GM21390 (cell line): Measurements from ENCODE around the gene SHISA8.
"Not testable (repeated sequence)": the region's sequence is repeated elsewhere in the genome, so short reads cannot be mapped to it uniquely, and the experiment has no call there.

Source experiments
- ATAC-seq: cut with Tn5 transposase; IDR thresholded peaks from one replicate; pipeline ENCODE4 v1.9.1; 2021; ENCODE audit not compliant: unreplicated experiment

SHISA8 gene

DNA sequence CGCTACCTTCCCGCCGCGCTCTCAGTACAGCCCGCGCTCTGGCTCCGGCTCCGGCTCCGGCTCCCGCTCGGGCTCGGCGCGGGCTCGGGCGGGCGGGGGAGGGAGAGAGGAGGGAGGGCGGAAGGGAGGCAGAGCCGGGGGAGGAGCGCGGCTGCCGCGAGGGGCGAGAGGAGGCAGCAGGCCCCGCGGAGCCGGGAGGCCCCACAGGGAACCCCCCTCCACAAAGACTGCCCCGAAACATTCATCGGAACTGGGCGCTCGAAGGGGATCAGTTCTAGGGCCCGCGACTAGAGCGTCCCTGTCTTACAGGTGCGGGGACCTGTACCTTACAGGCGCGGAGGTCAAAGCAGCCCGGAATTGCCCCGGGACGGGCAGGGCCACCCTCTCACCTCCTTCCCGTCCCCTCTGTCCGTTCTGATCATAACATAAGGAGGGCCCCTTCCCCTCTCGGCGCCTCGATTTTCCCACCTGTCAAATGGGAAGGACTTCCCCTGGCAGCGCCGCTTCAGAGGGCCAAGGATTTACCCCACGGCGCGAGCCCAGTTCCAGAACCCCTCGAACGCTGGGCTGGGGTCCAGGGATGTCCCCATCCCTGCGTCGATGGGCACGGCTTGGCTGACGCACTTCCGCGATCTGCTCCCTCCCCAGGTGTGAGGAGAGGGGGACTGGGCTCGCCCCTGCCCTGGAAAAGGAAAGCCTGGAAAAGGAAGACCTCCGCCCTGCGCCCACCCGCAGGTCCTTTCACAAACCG is at the start of gene SHISA8:
SHISA8 (minus strand) TSS at position 40 of the 751 bp plus-strand sequence. CDS start 407 bp downstream, outside the sequence.
- no peak for ATAC-seq

DNA sequence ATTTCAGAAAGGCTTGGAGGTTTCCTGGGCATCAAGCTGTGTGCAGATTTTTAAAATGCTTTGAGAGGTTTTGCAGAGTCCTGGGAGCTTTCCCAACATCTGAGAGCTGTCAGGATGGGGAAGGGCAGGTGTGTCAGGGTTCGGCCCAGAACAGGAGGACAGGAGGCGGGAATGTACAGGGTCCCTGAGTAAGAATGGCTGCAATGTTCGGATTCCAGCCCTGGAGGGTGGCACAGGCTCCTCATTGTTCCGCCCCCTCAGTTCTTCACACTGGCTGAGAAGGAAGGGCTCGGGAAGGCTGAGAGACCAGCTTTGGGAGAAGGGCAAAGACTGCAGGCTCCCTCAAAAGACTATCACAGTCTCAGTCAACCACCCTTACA is 49.2 kb upstream of the SHISA8 start:
- ATAC-seq: no peak

DNA sequence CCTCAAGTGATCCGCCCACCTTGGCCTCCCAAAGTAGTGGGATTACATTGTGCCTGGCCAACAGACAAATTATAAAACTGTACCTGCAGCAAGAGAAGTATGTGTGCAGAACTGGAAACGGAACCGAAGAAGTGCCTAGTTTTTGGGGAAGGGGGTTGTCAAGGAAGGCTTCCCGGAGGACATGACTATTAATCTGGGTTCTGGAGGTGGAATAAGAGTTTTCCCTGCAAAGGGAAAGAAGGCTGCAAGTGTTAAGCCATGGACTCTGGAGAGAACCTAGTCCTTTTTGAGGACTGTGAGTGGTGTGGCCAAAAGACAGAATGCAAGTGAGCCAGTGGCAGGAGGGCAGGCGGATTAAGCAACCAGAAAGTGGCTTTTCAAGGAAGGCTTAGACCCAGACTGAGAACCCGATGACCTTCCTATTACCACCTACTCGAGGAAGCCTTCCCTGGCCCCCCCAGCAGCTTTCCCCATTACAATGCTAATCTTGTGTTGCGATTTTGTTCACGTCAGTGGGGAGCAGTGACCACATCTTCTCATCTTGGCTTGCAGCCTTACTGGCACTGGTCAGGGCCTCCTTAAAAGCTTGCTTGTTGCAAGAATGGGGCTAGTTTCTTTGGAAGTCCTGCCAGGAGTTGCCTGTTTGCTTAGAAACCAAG is 48.7 kb upstream of the SHISA8 start:
- no peak for ATAC-seq

DNA sequence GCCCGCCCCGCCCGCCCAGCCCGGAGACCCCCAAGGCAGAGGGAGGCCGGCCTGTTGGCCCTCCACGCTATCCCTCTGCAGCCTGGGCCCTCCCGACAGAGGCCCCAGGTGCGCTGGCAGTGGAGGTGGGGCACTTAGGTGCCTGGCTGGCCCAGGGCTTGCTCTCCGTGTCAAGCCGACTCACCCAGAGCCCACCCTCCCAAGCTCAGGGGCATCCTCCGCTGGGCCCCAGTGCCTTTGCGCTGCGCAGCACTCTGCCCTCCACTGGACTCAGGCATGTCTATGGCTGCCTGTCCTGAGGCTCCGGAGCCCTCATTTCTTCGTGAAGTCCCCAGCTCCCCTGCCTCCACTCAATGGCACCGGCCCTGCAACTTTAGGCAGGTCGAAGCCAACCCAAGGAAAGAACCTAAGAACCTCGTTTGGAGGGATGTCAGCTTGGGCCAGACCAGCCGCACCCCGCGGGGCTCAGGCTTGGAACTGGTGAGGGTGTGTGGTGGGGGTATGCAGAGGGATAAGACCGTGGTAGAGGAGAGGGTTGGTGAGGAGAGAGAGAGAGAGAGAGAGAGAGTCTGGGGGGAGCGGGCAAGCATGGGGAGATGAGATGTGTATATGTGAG is 43.2 kb upstream of the SHISA8 start:
- no peak for ATAC-seq

DNA sequence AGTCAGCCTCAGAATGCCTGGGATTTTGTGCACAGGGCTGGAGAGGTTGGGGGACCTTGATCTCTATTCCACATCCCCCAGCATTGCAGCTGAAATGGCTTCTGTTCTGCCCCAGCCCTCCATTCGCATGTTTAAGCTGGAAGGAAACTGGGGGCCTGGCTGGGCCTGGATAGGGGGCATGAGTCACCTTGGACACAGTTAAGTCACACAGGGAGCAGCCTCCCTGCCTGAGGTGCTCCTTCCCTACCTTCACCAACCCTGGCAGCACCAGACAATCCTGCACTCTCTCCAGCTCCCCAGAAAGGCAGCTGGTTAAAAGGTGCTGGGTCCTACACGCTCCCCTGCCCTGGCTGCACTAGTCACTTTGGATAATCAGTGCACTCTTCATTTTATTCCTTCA is 37.8 kb upstream of the SHISA8 start:
- no peak for ATAC-seq

DNA sequence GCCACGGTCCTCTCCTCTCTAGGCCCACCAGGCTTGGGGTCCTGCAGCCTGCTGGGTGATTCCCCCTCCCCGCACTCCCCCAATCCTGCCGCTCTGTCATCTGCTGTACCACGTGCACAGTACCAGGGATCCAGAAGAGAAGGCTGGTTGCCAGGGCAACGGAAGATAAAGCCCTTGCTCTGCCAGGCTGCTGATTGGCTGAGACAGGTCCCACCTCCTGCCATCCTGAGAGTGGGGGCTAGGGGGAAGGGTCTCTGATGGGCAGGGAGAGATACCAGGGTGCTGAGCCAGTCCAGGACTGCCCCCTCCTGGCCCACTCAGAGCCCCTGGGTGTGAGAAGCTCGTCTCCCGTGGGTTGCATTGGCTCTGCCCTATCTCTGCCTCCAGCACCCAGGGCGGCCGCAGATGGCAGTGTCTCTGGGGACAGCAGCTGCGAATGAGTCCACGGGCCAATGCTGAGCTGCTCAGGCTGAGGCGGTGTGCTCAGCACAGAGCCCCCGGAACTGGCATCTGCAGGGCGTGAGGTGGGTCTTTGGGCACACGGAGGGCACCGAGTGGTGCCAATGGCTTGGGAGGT is 37.1 kb upstream of the SHISA8 start, which contains the start of gene SMIM45:
SMIM45 (plus strand) TSS at position 253 of the 577 bp plus-strand sequence.
- no peak for ATAC-seq

DNA sequence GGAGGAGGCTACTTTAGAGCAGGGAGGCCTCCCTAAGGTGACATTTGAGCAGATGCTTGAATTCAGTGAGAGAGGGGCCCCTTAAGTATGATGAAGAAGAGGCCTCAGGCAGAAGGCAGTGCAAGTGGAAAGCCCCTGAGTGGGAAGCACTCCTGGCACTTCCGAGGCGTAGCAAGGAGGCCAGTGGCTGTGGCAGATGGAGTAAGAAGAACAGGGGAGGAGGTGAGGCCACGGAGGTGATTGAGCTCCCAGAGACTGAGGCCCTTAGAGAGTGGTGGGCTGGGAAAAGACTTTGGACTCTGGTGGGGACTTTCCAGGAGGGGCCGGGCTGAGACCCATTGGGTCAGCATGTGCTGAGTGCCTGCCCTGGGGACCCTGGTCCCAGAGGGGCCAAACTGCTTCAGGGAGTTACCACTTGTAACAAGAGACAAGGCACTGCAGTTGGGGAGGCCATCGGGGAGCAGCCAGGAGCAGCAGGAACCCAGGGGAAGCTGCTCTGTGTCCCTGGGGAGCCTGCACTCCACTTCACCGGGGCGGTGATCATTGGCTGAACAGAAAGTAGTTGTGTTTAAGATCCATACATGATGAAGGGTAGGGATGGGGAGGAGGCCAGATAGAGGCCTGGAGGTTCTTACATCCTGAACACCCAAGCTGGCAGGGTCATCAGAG is 34.6 kb upstream of the SHISA8 start:
- ATAC-seq: no peak

DNA sequence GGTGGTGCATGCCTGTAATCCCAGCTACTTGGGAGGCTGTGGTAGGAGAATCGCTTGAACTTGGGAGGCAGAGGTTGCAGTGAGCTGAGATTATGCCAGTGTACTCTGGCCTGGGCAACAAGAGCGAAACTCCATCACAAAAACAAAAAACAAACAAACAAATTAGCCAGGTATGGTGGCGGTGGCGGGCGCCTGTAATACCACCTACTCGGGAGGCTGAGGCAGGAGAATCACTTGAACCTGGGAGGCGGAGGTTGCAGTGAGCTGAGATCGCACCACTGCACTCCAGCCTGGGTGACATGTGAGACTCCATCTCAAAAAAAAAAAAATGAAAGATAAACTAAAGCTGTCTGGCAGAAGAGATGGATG is 34.0 kb upstream of the SHISA8 start:
- ATAC-seq: not testable (repeated sequence)

DNA sequence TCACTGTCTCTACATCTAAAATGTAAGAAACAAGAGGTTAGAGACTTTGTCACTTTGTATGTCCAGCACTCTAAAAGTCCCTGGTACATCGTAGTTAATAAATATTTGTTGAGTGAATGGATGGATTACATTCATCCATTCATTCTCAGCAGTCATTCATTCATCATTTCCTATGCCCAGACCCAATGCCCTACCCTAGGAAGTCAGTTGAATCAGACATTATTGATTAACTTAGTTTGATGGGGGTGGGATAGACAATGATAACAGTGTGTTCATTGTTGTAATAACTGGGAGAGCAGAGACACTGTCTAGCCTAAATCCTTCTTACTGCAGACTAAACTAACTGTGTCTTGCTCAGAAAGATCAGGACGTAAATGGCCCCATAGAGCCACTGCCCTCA is 33.3 kb upstream of the SHISA8 start:
- no peak for ATAC-seq

DNA sequence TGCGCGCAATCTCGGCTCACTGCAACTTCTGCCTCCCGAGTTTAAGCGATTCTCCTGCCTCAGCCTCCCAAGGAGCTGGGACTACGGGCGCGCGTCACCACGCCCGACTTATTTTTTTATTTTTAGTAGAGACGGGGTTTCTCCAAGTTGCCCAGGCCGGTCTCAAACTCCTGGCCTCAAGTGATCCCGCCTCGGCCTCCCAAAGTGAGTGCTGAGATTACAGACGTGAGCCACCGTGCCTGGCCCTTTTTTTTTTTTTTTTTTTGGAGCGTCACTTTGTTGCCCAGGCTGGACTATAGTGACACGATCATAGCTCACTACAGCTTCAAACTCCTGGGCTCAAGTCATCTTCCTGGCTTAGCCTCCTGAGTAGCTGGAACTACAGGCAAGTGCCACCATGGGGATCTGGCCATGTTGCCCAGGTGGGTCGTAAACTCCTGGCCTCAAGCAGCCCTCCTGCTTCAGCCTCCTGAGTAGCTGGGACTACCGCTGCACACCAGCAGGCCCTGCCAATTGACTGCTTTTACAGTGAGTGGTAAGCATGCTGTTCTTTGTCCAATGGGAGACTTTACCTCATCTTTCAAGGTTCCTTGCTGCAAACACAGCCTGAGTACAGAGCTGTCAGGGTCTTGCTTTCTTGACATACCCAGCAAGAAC is 32.7 kb upstream of the SHISA8 start:
- no peak for ATAC-seq

DNA sequence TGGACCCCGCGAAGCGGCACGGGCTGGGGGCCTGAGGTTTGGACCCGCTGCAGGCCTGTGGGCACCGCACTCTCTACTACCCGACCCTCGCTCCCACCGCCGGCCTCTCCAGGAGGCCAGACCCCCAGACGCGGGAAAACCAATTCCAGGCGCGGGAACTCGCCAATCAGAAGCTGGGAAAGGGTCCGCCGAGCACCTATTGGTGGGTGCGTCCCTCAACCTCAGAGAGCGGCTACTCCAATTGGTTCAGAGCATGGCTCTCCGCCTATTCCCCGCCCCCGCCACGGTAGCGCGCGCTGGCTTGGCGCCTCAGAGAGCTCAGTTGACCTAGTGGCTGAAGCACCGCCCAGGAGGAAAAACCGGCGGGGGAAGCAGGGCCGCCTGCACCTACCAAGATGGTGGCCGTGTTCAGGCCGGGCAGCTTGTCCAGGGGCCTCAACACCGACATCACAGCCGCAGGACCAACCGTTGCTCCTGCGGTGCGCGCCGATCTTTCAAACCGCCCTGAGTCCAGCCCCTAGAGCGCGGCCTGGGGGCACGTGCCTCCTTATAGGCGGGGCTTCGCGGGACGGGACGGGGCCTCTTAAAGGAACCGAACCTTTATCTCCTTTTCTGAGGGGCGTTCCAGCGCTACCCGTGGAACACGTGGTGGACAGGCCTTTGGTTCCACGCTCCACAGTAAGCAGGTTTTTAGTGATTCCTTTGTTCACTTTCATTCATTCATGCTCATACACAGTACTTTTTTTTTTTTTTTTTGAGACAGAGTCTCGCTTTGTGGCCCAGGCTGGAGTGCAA is 32.0 kb upstream of the SHISA8 start, which contains the start of gene CENPM:
CENPM (minus strand) TSS at position 524 of the 795 bp plus-strand sequence; CDS start at position 448, 76 bp downstream.
- peak; percentile 78 for ATAC-seq

DNA sequence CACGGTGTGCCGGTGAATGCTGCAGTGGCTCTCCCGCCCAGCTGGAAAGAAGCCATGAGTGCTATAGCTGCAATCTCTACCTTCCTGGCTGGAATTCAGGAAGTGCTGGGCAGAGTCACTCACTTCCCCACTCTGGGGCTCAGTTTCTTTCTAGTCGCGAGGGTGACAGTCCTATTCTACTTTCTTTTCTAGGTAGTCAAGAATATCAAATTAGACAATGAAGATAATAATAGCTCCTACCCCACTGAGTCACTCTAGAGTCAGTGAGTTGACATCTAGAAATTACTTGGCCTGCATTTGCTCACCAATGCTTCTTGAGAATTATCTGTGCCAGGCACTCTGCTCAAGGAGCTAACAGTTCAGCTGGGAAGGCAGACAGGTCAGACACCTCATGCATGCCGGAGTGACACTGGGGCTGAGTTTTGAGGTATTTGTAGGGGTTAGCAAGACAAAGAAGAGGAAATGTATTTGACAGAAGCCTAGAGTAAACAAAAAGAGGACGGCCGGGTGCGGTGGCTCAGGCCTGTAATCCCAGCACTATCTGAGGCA is 28.9 kb upstream of the SHISA8 start:
- ATAC-seq: no peak

DNA sequence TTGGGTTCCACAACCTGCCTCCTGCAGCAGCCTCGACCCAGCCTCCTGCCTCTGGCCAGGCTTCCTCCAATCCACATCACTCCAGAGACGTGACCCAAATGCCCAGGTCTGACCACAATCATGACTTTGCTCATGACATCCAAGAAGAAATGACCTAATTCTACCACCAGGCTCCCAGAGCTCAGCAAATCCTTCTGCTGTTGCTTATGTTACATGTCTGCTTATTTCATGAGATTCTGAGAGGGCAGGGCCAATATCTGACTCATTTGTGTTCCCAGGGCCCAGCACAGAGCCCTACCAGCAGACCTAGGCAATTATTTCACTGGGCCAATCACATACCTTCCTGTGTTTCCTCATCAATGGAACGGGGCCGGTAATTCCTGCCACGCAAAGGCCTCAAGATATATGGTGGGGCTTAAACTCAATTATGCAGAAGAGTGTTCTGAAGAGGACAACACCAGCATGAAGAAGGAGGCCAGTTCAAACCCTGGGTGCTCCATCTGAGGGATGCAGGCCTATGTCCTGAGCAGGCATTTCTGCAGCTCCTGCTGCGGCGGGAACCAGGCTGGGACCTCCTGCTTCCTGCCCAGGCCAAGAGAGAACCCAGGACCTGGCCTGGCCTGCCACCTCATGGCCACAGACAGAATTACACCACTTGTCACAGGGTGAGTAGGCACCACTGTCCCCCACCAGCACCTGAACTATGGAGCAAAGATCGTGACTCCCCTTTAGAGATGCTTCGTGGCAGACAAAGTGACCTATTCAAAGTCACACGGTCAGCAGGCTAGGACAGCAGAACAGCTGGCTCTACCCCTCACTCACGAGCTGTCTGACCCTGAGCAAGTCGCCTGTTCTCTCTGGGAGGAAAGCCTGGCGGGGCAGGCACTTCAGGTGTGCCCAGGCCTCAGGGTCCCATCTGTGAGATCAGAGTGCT is 26.2 kb upstream of the SHISA8 start:
- ATAC-seq: no peak

DNA sequence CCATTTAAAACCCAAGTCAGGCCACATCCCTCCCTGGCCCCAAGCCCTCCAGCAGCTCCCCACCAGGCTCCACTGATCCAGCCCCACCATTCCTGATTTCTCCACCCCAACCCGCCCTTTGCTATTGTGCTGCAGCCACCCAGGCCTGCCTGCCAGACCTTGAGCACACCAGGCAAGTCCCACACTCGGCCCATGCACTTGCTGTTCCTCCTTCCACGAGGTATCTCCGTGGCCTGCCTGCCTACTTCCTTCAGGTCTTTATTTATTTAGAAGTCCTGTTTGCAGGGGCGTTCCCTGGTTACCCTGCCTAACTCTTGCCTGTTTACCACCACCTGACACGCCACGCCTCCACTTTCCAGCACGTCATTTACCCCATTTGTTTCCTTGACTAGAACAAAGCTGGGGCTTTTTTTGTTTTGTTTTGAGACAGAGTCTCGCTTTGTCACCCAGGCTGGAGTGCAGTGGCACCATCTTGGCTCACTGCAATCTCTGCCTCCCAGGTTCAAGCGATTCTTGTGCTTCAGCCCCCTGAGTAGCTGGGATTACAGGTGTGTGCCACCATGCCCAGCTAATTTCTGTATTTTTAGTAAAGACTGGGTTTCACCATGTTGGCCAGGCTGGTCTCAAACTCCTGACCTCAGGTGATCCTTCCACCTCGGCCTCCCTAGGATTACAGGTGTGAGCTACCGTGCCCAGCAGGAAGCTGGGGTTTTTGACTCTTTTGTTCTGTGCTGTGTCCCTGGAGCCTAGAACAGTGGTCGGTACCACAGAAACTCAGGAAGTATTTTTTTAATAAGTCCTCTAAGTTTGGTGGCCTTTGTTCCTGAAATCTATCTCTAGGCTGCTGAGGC is 25.3 kb upstream of the SHISA8 start:
- peak; percentile 48 for ATAC-seq

DNA sequence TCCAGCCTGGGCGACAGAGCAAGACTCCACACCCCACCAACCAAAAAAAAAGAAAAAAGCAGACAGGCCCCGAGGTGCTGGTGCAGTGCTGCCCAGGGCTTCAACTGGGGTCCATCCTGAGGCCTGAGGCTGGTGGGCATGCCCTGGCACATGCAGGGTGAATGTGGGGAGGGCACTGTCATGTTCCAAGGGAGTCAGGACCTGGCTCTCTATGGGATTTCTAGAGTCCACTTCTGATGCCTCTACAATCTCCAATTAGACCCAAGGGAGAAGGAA is 22.0 kb upstream of the SHISA8 start:
- ATAC-seq: no peak

DNA sequence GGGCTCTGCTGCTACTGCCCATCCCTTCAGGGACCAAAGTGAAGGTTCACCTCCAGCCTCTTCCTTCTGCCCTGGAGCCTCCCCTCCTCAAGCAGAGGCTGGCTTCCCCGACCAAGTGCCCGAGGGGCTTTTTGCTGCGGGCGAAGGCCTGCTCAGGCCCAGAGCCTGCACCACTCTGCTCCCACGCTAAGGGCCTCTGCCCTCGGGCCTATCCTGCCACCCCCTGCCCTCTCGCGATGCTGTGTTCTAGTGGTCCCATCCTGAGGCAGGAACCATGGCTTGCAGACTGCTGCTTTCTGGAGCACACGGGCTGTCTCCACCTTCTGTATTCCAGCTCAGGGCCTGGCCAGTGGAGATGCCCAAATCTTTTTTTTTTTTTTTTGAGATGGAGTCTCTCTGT is 20.6 kb upstream of the SHISA8 start:
- ATAC-seq: no peak

DNA sequence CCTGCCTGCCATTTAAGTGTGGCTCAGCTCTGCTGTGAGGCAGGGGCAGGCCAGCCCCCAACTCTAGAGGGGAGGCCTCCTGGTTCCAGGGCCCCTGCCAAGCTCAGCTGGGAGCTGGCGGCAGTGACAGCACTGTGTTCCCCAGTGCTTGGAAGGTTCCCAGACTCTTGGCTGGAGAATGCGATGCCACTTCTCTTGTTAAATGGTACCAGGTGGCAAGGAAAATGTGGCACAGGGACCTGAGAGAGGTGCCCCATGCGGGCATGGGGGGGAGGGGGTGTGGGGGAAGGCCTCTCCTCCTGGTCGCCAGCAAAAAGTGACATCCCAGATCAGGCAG is 20.1 kb upstream of the SHISA8 start:
- no peak for ATAC-seq
